Spleen (tissue), 7 donors: ENCODE results near the gene CFAP97D1.

Experiments
- CTCF ChIP-seq, 11 experiments: fragments of 200-600 bp in 7 of 11; fragments of 450-650 bp in 4 of 11; sonication (generic) in 4 of 11; IDR thresholded peaks in 8 of 11; conservative IDR thresholded peaks in 3 of 11; 1 replicate in 7 of 11; 2 replicates in 4 of 11; pipeline versions ENCODE4 v1.4.0 to v1.8.0; 2016 to 2021; ENCODE audit warnings: antibody characterized with exemption in 11 of 11, inconsistent platforms in 4 of 11, mild to moderate bottlenecking in 1 of 11
- POLR2A ChIP-seq, 3 donors: fragments of 450-650 bp; IDR thresholded peaks; one replicate each; pipeline ENCODE4 v1.5.1; 2017; ENCODE audit warnings: antibody characterized with exemption in 3 of 3, mild to moderate bottlenecking in 1 of 3
- POLR2AphosphoS5 ChIP-seq, 3 donors: sonication (generic); formaldehyde crosslinking; IDR thresholded peaks; one replicate each; pipeline ENCODE4 v1.5.1; 2017; ENCODE audit warnings: antibody characterized with exemption in 3 of 3
- donor health status: DM: no; HTN: no; CAD: no; lungs with moderate emphysema.
- donor health status: DM: no; HTN: no; CAD: no.
- donor health status: DM: no; HTN: no; CAD: no.

- TF ChIP-seq CTCF (IDR thresholded peaks at IDR 0.05 in 8 of 11, conservative IDR thresholded peaks at IDR 0.05 in 3 of 11) (no peak), POLR2A (IDR thresholded peaks at IDR 0.05) (no peak), POLR2AphosphoS5 (IDR thresholded peaks at IDR 0.05) (no peak)
Observed at GRCh38 chr17:43754947-43755346, 25.3 kb upstream of the CFAP97D1 start.
